Measurements from ENCODE around the gene SEC16B. TPM values are rescaled to one million over a fixed set of nuclear protein-coding genes. Genes with fewer than 3 reads are reported as not detected.

The SEC16B gene
- total and polyA plus RNA-seq, 8 donors = 2.8 to 16.9 (median 4.3) TPM

GRCh38 chr1:177909416-177909815, 60.4 kb downstream of the SEC16B start:
- DNase-seq (no peak), FAIRE-seq (no peak), ATAC-seq (no peak)
- intact Hi-C loops (cut with DNase I) = no loop called here
- Histone ChIP-seq H3K27me3 (no peaks in the 10 kb centered on the region), H3K36me3 (no peaks in the 10 kb centered on the region), H3K9me3 (no peaks in the 10 kb centered on the region), H3K4me1 (peaks cover 0 to 11% (median 0%) of the 10 kb centered on the region in 3 donors), H3K27ac (no peak overlapping the region), H3K4me3 (no peak overlapping the region)
- WGBS, 2 donors = 28 to 33% methylated on average over 2 of the region's 2 CpGs
- TF ChIP-seq CTCF (IDR thresholded peaks at IDR 0.05) = no peak

GRCh38 chr1:177907000-177907399, 62.9 kb downstream of the SEC16B start:
- H3K36me3 ChIP-seq = no peaks in the 10 kb centered on the region
- no peak for ATAC-seq
- no peak for FAIRE-seq
- DNase-seq = no peak
- no peaks in the 10 kb centered on the region for H3K4me1 ChIP-seq
- H3K27ac ChIP-seq = no peak overlapping the region
- intact Hi-C loops (cut with DNase I) = no loop called here
- H3K4me3 ChIP-seq = no peak overlapping the region
- H3K9me3 ChIP-seq = no peaks in the 10 kb centered on the region
- 84 to 87% methylated on average over 5 of the region's 5 CpGs for WGBS, 2 donors
- no peaks in the 10 kb centered on the region for H3K27me3 ChIP-seq
- no peak for TF ChIP-seq CTCF (IDR thresholded peaks at IDR 0.05)

GRCh38 chr1:177905686-177906085, 64.2 kb downstream of the SEC16B start:
- Histone ChIP-seq H3K27me3 (no peaks in the 10 kb centered on the region), H3K36me3 (no peaks in the 10 kb centered on the region), H3K4me3 (no peak overlapping the region), H3K27ac (no peak overlapping the region), H3K4me1 (peaks cover 0 to 8% (median 0%) of the 10 kb centered on the region in 3 donors), H3K9me3 (no peaks in the 10 kb centered on the region)
- 86 to 95% methylated on average over 1 of the region's 1 CpG for WGBS, 2 donors
- FAIRE-seq (no peak), DNase-seq (no peak), ATAC-seq (no peak)
- intact Hi-C loops (cut with DNase I) = no loop called here
- no peak for TF ChIP-seq CTCF (IDR thresholded peaks at IDR 0.05)

GRCh38 chr1:177902266-177902665, 67.6 kb downstream of the SEC16B start:
- WGBS, 2 donors = 68 to 74% methylated on average over 5 of the region's 5 CpGs
- no peak for FAIRE-seq

More at GRCh38 chr1:177902266-177902665, 67.6 kb downstream of the SEC16B start:
- H3K36me3 ChIP-seq = no peaks in the 10 kb centered on the region
- no peak for ATAC-seq
- intact Hi-C loops (cut with DNase I) = no loop called here
- H3K4me3 ChIP-seq = no peak overlapping the region
- DNase-seq = no peak
- peaks cover 0 to 18% (median 0%) of the 10 kb centered on the region in 3 donors for H3K4me1 ChIP-seq
- TF ChIP-seq CTCF (IDR thresholded peaks at IDR 0.05) = no peak
- H3K27me3 ChIP-seq = no peaks in the 10 kb centered on the region
- H3K27ac ChIP-seq = no peak overlapping the region
- H3K9me3 ChIP-seq = no peaks in the 10 kb centered on the region
